ENCODE measurements around the gene PRSS53. TPM values are rescaled to one million over a fixed set of nuclear protein-coding genes. Genes with fewer than 3 reads are reported as not detected.

Gene PRSS53
- total and polyA plus RNA-seq, 2 experiments from 2014 or later, result 0.36 to 2.7 TPM

DNA sequence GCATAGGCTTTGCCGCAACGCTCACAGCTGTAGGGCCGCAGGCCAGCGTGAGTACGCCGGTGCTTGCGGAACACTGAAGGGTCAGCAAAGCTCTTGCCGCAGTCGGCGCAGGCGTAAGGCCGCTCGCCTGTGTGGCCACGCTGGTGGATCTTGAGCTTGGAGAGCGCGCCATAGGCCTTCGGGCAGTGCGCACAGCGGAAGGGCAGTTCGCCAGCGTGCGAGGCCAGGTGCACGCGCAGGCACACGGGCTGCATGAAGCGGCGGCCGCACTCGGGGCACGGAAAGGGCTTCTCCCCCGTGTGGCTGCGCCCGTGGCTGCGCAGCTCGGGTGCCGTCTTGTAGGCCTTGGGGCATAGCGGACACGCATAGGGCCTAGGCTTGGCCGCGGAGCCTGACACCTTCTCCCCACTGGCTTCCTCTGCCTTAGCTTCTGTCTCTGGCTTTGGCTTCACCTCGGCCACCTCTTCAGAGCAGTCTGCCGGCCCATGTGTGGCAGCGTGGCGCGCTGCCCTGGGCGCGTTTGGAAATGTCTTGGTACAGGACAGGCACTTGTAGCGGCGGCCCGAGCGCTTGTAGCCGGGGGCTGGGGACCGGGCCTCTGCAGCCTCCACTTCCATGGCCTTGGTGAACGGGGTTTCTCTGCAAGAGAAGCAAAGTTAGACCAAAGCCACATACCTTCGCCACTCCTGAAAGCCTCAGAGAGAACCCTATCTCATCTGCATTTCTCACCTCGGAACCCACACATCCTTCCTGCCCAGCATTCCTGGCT is 24.7 kb downstream of the PRSS53 start:
- H3K27ac Mint-ChIP-seq, result peak overlapping the region; percentile 72; the same call in 1 of the 2 replicates
- no peaks in the 10 kb centered on the region for H3K9me2 ChIP-seq (ENCODE audit: insufficient read depth)
- H3K9me3 Mint-ChIP-seq, result no peaks in the 10 kb centered on the region
- peaks cover 30% of the 10 kb centered on the region for H3K36me3 Mint-ChIP-seq (ENCODE audit: low read depth)
- no peak overlapping the region for H3K4me2 ChIP-seq
- no peak overlapping the region for H2AFZ ChIP-seq
- no peak overlapping the region; the same call in 2 of the 3 replicates for H3K4me3 Mint-ChIP-seq
- TF ChIP-seq, protein P1, sequence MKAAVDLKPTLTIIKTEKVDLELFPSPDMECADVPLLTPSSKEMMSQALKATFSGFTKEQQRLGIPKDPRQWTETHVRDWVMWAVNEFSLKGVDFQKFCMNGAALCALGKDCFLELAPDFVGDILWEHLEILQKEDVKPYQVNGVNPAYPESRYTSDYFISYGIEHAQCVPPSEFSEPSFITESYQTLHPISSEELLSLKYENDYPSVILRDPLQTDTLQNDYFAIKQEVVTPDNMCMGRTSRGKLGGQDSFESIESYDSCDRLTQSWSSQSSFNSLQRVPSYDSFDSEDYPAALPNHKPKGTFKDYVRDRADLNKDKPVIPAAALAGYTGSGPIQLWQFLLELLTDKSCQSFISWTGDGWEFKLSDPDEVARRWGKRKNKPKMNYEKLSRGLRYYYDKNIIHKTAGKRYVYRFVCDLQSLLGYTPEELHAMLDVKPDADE (IDR thresholded peaks at IDR 0.05), result no peak
- TF ChIP-seq EZH2 (IDR thresholded peaks at IDR 0.05; ENCODE audit: low read depth, unreplicated experiment) (no peak), POLR2AphosphoS5 (IDR thresholded peaks at IDR 0.05; ENCODE audit: low read depth) (no peak), STAT1 (IDR thresholded peaks at IDR 0.05; ENCODE audit: unreplicated experiment) (no peak), NANOG (IDR thresholded peaks at IDR 0.05; ENCODE audit: borderline replicate concordance) (no peak), CREB1 (CRISPR knock-in tag; IDR thresholded peaks at IDR 0.05; ENCODE audit: low read depth) (no peak), EZH2phosphoT487 (IDR thresholded peaks at IDR 0.05; ENCODE audit: unreplicated experiment) (no peak), ZNF114 (CRISPR knock-in tag; IDR thresholded peaks at IDR 0.05) (no peak), JUNB (IDR thresholded peaks at IDR 0.05; ENCODE audit: unreplicated experiment) (no peak), ZNF331 (CRISPR knock-in tag; IDR thresholded peaks at IDR 0.05; ENCODE audit: low read depth) (no peak)
- TF ChIP-seq, protein P2, sequence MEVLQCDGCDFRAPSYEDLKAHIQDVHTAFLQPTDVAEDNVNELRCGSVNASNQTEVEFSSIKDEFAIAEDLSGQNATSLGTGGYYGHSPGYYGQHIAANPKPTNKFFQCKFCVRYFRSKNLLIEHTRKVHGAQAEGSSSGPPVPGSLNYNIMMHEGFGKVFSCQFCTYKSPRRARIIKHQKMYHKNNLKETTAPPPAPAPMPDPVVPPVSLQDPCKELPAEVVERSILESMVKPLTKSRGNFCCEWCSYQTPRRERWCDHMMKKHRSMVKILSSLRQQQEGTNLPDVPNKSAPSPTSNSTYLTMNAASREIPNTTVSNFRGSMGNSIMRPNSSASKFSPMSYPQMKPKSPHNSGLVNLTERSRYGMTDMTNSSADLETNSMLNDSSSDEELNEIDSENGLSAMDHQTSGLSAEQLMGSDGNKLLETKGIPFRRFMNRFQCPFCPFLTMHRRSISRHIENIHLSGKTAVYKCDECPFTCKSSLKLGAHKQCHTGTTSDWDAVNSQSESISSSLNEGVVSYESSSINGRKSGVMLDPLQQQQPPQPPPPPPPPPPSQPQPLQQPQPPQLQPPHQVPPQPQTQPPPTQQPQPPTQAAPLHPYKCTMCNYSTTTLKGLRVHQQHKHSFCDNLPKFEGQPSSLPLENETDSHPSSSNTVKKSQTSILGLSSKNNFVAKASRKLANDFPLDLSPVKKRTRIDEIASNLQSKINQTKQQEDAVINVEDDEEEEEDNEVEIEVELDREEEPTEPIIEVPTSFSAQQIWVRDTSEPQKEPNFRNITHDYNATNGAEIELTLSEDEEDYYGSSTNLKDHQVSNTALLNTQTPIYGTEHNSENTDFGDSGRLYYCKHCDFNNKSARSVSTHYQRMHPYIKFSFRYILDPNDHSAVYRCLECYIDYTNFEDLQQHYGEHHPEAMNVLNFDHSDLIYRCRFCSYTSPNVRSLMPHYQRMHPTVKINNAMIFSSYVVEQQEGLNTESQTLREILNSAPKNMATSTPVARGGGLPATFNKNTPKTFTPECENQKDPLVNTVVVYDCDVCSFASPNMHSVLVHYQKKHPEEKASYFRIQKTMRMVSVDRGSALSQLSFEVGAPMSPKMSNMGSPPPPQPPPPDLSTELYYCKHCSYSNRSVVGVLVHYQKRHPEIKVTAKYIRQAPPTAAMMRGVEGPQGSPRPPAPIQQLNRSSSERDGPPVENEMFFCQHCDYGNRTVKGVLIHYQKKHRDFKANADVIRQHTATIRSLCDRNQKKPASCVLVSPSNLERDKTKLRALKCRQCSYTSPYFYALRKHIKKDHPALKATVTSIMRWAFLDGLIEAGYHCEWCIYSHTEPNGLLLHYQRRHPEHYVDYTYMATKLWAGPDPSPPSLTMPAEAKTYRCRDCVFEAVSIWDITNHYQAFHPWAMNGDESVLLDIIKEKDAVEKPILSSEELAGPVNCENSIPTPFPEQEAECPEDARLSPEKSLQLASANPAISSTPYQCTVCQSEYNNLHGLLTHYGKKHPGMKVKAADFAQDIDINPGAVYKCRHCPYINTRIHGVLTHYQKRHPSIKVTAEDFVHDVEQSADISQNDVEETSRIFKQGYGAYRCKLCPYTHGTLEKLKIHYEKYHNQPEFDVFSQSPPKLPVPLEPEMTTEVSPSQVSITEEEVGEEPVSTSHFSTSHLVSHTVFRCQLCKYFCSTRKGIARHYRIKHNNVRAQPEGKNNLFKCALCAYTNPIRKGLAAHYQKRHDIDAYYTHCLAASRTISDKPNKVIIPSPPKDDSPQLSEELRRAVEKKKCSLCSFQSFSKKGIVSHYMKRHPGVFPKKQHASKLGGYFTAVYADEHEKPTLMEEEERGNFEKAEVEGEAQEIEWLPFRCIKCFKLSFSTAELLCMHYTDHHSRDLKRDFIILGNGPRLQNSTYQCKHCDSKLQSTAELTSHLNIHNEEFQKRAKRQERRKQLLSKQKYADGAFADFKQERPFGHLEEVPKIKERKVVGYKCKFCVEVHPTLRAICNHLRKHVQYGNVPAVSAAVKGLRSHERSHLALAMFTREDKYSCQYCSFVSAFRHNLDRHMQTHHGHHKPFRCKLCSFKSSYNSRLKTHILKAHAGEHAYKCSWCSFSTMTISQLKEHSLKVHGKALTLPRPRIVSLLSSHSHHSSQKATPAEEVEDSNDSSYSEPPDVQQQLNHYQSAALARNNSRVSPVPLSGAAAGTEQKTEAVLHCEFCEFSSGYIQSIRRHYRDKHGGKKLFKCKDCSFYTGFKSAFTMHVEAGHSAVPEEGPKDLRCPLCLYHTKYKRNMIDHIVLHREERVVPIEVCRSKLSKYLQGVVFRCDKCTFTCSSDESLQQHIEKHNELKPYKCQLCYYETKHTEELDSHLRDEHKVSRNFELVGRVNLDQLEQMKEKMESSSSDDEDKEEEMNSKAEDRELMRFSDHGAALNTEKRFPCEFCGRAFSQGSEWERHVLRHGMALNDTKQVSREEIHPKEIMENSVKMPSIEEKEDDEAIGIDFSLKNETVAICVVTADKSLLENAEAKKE (CRISPR knock-in tag; IDR thresholded peaks at IDR 0.05), result no peak
- TF ChIP-seq, protein P3, sequence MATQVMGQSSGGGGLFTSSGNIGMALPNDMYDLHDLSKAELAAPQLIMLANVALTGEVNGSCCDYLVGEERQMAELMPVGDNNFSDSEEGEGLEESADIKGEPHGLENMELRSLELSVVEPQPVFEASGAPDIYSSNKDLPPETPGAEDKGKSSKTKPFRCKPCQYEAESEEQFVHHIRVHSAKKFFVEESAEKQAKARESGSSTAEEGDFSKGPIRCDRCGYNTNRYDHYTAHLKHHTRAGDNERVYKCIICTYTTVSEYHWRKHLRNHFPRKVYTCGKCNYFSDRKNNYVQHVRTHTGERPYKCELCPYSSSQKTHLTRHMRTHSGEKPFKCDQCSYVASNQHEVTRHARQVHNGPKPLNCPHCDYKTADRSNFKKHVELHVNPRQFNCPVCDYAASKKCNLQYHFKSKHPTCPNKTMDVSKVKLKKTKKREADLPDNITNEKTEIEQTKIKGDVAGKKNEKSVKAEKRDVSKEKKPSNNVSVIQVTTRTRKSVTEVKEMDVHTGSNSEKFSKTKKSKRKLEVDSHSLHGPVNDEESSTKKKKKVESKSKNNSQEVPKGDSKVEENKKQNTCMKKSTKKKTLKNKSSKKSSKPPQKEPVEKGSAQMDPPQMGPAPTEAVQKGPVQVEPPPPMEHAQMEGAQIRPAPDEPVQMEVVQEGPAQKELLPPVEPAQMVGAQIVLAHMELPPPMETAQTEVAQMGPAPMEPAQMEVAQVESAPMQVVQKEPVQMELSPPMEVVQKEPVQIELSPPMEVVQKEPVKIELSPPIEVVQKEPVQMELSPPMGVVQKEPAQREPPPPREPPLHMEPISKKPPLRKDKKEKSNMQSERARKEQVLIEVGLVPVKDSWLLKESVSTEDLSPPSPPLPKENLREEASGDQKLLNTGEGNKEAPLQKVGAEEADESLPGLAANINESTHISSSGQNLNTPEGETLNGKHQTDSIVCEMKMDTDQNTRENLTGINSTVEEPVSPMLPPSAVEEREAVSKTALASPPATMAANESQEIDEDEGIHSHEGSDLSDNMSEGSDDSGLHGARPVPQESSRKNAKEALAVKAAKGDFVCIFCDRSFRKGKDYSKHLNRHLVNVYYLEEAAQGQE (IDR thresholded peaks at IDR 0.05; ENCODE audit: unreplicated experiment), result no peak
- TF ChIP-seq, protein P4, sequence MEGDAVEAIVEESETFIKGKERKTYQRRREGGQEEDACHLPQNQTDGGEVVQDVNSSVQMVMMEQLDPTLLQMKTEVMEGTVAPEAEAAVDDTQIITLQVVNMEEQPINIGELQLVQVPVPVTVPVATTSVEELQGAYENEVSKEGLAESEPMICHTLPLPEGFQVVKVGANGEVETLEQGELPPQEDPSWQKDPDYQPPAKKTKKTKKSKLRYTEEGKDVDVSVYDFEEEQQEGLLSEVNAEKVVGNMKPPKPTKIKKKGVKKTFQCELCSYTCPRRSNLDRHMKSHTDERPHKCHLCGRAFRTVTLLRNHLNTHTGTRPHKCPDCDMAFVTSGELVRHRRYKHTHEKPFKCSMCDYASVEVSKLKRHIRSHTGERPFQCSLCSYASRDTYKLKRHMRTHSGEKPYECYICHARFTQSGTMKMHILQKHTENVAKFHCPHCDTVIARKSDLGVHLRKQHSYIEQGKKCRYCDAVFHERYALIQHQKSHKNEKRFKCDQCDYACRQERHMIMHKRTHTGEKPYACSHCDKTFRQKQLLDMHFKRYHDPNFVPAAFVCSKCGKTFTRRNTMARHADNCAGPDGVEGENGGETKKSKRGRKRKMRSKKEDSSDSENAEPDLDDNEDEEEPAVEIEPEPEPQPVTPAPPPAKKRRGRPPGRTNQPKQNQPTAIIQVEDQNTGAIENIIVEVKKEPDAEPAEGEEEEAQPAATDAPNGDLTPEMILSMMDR (conservative IDR thresholded peaks at IDR 0.05; ENCODE audit: low read depth in 2 of 2), result no peak
- no peak overlapping the region for H3K27ac ChIP-seq (ENCODE audit: low read depth)
- H3K79me2 ChIP-seq (replicated peaks; ENCODE audit: insufficient read depth), result peaks cover 27% of the 10 kb centered on the region
- H3K4me1 Mint-ChIP-seq, result no peaks in the 10 kb centered on the region; the same call in 2 of the 3 replicates
- no peaks in the 10 kb centered on the region for H3K4me1 ChIP-seq (ENCODE audit: insufficient read depth)
- H3K4me3 ChIP-seq, result no peak overlapping the region
- peaks cover 7% of the 10 kb centered on the region for H4K20me1 ChIP-seq (replicated peaks; ENCODE audit: insufficient read depth)
- no peaks in the 10 kb centered on the region for H3K27me3 ChIP-seq (ENCODE audit: insufficient read depth)
- H3F3A ChIP-seq (replicated peaks; ENCODE audit: low read depth), result no peaks in the 10 kb centered on the region
- no peaks in the 10 kb centered on the region for H3K36me3 ChIP-seq (ENCODE audit: insufficient read depth)
- no peaks in the 10 kb centered on the region for H3K27me3 Mint-ChIP-seq (ENCODE audit: insufficient read depth, low read depth, poor library complexity)
- DNase-seq (ENCODE audit: low spot score) (no peak), ATAC-seq (no peak)
